Thyroid gland (tissue), 4 donors: ENCODE data around the gene EEF1AKMT3. TPM values are rescaled to one million over a fixed set of nuclear protein-coding genes. Genes with fewer than 3 reads are reported as not detected.
A peak's percentile ranks its signal among the peaks of the same experiment; 100 is the strongest.

Experiments used
- DNase-seq, 2 donors: peaks; one replicate each; pipeline ENCODE4 v3.0.0-alpha.2; 2019
- H3K27ac ChIP-seq, 3 donors: fragments of 200-600 bp; sonication (generic); 1 replicate in 2 of 3; 2 replicates in 1 of 3; pipeline ENCODE4 v1.5.1; 2016 to 2019; ENCODE audit warnings: mild to moderate bottlenecking in 1 of 3, moderate library complexity in 1 of 3
- H3K27me3 ChIP-seq: fragments of 200-600 bp; sonication (generic); one replicate; pipeline ENCODE4 v1.5.1; 2019
- H3K36me3 ChIP-seq, 2 donors: fragments of 200-600 bp; sonication (generic); one replicate each; pipeline ENCODE4 v1.5.1; 2016 to 2019
- H3K4me1 ChIP-seq, 2 donors: fragments of 200-600 bp; sonication (generic); one replicate each; pipeline ENCODE4 v1.5.1; 2017 to 2019
- H3K4me3 ChIP-seq, 3 donors: fragments of 200-600 bp; sonication (generic); replicated peaks in 1 of 3; 1 replicate in 2 of 3; 2 replicates in 1 of 3; pipeline ENCODE4 v1.5.1; 2016; ENCODE audit warnings: mild to moderate bottlenecking in 1 of 3
- H3K9me3 ChIP-seq: fragments of 200-600 bp; sonication (generic); one replicate; pipeline ENCODE4 v1.5.1; 2017
- POLR2A ChIP-seq, 2 donors: fragments of 450-650 bp; IDR thresholded peaks; one replicate each; pipeline ENCODE4 v1.6.1; 2017; ENCODE audit warnings: antibody characterized with exemption in 2 of 2, mild to moderate bottlenecking in 2 of 2, moderate library complexity in 1 of 2
- WGBS, 2 donors: methylation state at CpG; one replicate each; pipeline ENCODE4 v1.1.5; 2017; 5-methylcytosine and 5-hydroxymethylcytosine counted together
- intact Hi-C: fragments of 100-400 bp; cut with DNase I; formaldehyde crosslinking; loops from one replicate; pipeline ENCODE4 v1.15.1; 2023
- total RNA-seq, 4 donors: library from RNA; depleted of rRNA; stranded (reverse); fragments of >200 nt; gene quantifications; one replicate each; pipeline ENCODE4 v1.2.3, GENCODE V29; 2016
- TF ChIP-seq, protein P1 (sequence below), 6 experiments: fragments of 200-600 bp in 3 of 6; fragments of 450-650 bp in 3 of 6; sonication (generic) in 3 of 6; IDR thresholded peaks; one replicate each; pipeline ENCODE4 v1.5.1; 2016 to 2019; ENCODE audit warnings: antibody characterized with exemption in 6 of 6, mild to moderate bottlenecking in 2 of 6, inconsistent platforms in 1 of 6, moderate library complexity in 1 of 6

The EEF1AKMT3 gene
- total RNA-seq, 4 donors from 2014 or later = 12.1 to 20.4 (median 16.5) TPM

GRCh38 chr12:57821474-57822214, 49.2 kb downstream of the EEF1AKMT3 start:
- peaks cover 58 to 67% of the 10 kb centered on the region in 2 donors for H3K36me3 ChIP-seq
- no peaks in the 10 kb centered on the region for H3K9me3 ChIP-seq
- H3K4me3 ChIP-seq = no peak overlapping the region
- peaks cover 10 to 13% of the 10 kb centered on the region in 2 donors for H3K4me1 ChIP-seq
- no peak overlapping the region for H3K27ac ChIP-seq
- H3K27me3 ChIP-seq = no peaks in the 10 kb centered on the region
- TF ChIP-seq, protein P1, sequence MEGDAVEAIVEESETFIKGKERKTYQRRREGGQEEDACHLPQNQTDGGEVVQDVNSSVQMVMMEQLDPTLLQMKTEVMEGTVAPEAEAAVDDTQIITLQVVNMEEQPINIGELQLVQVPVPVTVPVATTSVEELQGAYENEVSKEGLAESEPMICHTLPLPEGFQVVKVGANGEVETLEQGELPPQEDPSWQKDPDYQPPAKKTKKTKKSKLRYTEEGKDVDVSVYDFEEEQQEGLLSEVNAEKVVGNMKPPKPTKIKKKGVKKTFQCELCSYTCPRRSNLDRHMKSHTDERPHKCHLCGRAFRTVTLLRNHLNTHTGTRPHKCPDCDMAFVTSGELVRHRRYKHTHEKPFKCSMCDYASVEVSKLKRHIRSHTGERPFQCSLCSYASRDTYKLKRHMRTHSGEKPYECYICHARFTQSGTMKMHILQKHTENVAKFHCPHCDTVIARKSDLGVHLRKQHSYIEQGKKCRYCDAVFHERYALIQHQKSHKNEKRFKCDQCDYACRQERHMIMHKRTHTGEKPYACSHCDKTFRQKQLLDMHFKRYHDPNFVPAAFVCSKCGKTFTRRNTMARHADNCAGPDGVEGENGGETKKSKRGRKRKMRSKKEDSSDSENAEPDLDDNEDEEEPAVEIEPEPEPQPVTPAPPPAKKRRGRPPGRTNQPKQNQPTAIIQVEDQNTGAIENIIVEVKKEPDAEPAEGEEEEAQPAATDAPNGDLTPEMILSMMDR (IDR thresholded peaks at IDR 0.05) = no peak
- TF ChIP-seq POLR2A (IDR thresholded peaks at IDR 0.05) = no peak
- WGBS, 2 donors = 84 to 86% methylated on average over 10 of the region's 10 CpGs
- no peak for DNase-seq
- intact Hi-C loops = no loop called here

DNA sequence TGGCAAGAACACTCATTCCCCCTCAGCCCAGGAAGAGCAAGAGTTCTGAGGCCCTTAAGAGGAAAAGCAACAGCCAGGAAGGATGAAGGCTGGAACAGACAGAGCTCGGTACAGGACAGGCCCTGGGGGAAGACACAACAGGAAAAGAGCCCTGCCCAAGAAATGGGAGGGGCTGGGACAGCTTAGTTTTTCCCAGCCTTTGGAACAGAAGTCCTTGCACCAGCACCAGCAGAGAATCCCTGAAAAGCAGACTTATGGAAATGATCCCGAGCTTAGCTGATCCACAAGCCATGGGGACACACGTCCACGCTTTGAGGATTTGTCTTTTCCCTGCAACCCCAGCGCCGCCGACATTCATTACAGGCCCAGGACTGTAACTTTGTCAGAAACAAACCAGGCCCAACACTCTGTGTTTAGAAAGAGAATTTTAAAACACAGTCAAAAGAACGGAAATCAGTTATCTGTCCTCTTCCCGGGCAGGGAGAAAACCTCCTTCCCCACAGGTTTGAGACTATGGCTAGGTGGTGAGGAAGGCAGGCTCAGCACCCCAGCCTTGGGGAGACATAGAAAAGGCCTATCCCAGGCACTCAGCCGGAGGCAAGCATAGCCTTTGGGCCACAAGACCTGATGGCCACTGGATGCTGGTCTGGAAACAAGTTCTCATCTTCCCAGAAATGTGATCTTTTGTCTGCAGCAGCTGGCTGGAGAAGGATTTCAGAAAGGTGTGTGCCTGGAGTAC, 50.1 kb downstream of the EEF1AKMT3 start:
- DNase-seq = no peak
- TF ChIP-seq, protein P1 (IDR thresholded peaks at IDR 0.05) = no peak
- Histone ChIP-seq H3K27me3 (no peaks in the 10 kb centered on the region), H3K36me3 (peaks cover 67 to 77% of the 10 kb centered on the region in 2 donors), H3K9me3 (no peaks in the 10 kb centered on the region), H3K4me1 (peaks cover 2 to 4% of the 10 kb centered on the region in 2 donors), H3K4me3 (no peak overlapping the region), H3K27ac (peak overlapping the region in 1 of 3 donors; percentile 4)
- intact Hi-C loops = no loop called here
- 80 to 89% methylated on average over 9 to 10 of the region's 10 CpGs for WGBS, 2 donors

GRCh38 chr12:57823131-57823907, 50.9 kb downstream of the EEF1AKMT3 start:
- intact Hi-C loops = no loop called here
- H3K27ac ChIP-seq = peak overlapping the region in 1 of 3 donors; percentile 4

GRCh38 chr12:57823908-57824640, 51.7 kb downstream of the EEF1AKMT3 start:
- Histone ChIP-seq H3K4me3 (no peak overlapping the region), H3K27ac (peak overlapping the region in 1 of 3 donors; percentile 4), H3K27me3 (no peaks in the 10 kb centered on the region), H3K4me1 (peaks cover 0 to 3% of the 10 kb centered on the region in 2 donors), H3K9me3 (no peaks in the 10 kb centered on the region), H3K36me3 (peaks cover 82 to 90% of the 10 kb centered on the region in 2 donors)
- WGBS, 2 donors = 86 to 93% methylated on average over 10 to 18 of the region's 18 CpGs
- TF ChIP-seq, protein P1 (IDR thresholded peaks at IDR 0.05) = no peak
- TF ChIP-seq POLR2A (IDR thresholded peaks at IDR 0.05) = no peak
- no peak for DNase-seq
- intact Hi-C loops = no loop called here

More at GRCh38 chr12:57823131-57823907, 50.9 kb downstream of the EEF1AKMT3 start:
- Histone ChIP-seq H3K27me3 (no peaks in the 10 kb centered on the region), H3K9me3 (no peaks in the 10 kb centered on the region), H3K4me1 (no peaks in the 10 kb centered on the region), H3K36me3 (peaks cover 75 to 84% of the 10 kb centered on the region in 2 donors), H3K4me3 (no peak overlapping the region)
- TF ChIP-seq POLR2A (IDR thresholded peaks at IDR 0.05) = no peak
- DNase-seq = no peak
- WGBS, 2 donors = 88% methylated on average over 17 of the region's 17 CpGs

GRCh38 chr12:57825451-57825850, 53.0 kb downstream of the EEF1AKMT3 start:
- no peak overlapping the region for H3K27ac ChIP-seq
- no peak for DNase-seq
- TF ChIP-seq, protein P1 (IDR thresholded peaks at IDR 0.05) = no peak
- no peak for TF ChIP-seq POLR2A (IDR thresholded peaks at IDR 0.05)
- intact Hi-C loops = no loop called here
- no peaks in the 10 kb centered on the region for H3K9me3 ChIP-seq
- H3K4me1 ChIP-seq = peaks cover 0 to 17% of the 10 kb centered on the region in 2 donors
- H3K36me3 ChIP-seq = peaks cover 80 to 84% of the 10 kb centered on the region in 2 donors
- H3K4me3 ChIP-seq = no peak overlapping the region
- H3K27me3 ChIP-seq = no peaks in the 10 kb centered on the region
- 90 to 100% methylated on average over 2 of the region's 2 CpGs for WGBS, 2 donors
